ENCODE data around the gene TOR2A.

DNA sequence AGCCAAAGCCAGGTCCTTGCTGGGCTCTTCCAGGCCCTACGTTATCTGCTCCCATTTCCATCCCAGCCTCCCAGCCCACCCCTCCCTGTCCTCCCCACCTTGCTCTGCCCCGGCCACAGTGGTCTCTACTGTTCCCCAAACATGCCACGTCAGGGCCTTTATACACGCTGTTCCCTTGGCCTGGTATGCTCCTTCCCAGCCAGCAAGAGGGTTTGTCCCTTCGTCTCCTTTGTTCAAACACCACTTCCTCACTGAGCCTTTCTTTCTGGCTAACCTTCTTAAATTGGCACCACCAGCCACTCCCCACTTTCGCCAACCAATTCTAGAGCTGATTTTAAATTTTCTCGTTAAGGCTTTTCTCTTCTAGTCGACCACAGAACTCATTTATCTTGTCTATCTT is 33.6 kb upstream of the TOR2A start:
- TF ChIP-seq, protein P1, sequence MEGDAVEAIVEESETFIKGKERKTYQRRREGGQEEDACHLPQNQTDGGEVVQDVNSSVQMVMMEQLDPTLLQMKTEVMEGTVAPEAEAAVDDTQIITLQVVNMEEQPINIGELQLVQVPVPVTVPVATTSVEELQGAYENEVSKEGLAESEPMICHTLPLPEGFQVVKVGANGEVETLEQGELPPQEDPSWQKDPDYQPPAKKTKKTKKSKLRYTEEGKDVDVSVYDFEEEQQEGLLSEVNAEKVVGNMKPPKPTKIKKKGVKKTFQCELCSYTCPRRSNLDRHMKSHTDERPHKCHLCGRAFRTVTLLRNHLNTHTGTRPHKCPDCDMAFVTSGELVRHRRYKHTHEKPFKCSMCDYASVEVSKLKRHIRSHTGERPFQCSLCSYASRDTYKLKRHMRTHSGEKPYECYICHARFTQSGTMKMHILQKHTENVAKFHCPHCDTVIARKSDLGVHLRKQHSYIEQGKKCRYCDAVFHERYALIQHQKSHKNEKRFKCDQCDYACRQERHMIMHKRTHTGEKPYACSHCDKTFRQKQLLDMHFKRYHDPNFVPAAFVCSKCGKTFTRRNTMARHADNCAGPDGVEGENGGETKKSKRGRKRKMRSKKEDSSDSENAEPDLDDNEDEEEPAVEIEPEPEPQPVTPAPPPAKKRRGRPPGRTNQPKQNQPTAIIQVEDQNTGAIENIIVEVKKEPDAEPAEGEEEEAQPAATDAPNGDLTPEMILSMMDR (IDR thresholded peaks at IDR 0.05), result no peak
- TF ChIP-seq POLR2A (IDR thresholded peaks at IDR 0.05), result no peak

Measured in ovary (tissue), 3 donors.